ENCODE measurements around the gene SLC16A9.

The SLC16A9 gene

GRCh38 chr10:59720377-59720776 lies 10.7 kb upstream of the SLC16A9 start:
- no peak for DNase-seq (ENCODE audit: low read depth in 2 of 3, low spot score in 2 of 3)

DNA sequence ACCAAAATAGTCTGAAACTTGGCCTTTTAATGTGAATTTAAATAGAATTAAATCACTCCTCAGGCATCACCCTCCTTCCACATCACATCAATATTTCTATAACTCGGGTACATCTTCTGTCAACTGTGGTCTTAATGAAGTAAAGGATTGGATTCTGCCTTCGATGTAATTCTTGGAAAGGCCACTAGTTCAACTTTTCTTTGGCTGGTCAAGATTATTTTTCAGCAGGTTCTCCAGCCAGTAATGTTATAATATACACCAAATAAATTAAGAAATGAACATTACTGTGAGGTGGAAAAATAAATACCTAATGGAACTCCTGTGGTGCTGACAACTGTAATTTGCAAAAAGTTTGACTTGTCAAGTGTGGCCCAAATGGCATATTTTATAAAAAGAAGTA lies 9.7 kb upstream of the SLC16A9 start:
- DNase-seq (ENCODE audit: low read depth in 2 of 3, low spot score in 2 of 3), result no peak

DNA sequence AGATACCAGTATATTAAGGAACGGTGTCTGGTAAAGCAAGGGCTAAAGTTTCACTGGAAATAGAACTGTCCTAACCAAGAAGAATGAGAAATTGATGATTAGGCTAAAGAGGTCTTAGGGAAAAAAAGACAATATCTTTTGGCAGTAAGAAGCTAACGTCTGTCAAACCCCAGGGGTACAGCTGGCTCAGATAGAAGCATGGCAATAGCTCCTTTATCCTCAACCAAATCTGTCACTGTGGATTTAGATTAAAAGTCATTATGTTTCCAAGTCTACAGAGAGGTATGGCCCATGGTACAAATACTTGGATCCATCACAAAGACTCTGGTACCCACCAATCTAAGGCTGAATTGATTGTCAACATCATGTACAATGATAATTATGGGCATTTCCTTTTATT lies 8.6 kb upstream of the SLC16A9 start:
- DNase-seq (ENCODE audit: low read depth in 2 of 3, low spot score in 2 of 3), result no peak

- DNase-seq (ENCODE audit: low read depth in 2 of 3, low spot score in 2 of 3), result no peak
Measured at GRCh38 chr10:59713196-59713821, 3.7 kb upstream of the SLC16A9 start.

DNA sequence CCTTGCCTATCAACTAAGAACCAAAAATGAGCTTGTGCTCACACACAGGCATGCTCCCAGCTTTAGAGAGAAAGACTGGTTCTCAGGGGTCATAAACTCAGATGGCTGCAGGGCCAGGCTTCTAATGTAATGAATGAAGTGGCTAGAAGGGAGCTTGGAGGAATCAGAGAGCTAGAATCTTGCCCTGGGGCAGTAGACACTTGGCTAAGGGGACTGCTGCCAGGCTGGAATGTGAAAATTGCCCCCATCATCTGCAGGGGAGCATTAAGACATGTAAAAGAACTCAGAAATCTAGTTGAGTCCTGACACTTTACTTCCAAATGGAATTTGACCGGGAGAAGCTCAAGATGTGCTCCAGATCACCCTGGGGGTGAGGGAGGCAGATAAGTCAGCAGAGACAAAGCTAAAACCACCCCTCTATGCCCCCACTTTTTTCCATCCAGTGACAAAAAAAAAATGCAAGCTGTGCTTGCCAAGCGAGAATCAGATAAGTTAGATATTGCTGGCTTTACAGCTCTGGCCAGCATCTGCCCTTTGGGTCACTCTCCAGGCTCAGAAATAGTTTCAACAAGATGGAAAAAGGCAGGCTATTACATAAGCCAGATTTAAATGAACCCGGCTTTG lies 2.3 kb upstream of the SLC16A9 start:
- DNase-seq (ENCODE audit: low read depth in 2 of 3, low spot score in 2 of 3), result no peak

DNA sequence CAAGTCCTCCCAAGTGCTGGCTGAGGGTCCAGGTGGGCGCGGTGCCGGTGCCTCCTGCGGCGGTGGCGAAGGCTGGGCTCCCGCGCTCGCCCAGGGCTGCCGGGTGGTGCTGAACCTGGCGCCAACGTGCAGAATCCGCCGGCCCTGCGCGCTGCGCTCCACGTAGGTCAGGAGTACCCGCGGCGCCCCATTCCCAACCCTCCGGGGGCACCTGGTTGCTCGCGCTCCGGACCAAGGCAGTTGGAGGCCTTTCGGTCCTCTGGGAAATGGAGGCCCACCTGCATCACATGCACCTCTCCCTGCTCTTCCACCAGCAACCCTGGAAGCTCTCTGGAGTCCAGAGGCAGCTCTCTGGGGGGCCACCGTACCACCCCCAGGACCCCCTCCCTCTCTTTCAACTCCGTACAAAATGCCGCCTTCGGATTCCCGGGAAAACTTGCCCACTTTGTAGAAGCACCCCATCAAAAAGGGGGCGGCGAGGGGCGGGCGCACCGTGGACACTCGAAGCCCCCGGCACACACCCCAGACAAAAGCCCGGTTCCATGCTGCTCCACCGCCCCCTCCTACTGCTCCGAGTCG lies 745 bp downstream of the SLC16A9 start:
- DNase-seq (ENCODE audit: low read depth in 2 of 3, low spot score in 2 of 3), result no peak

- no peak for DNase-seq (ENCODE audit: low read depth in 2 of 3, low spot score in 2 of 3)
Measured at GRCh38 chr10:59706851-59707797, 2.5 kb downstream of the SLC16A9 start.

DNA sequence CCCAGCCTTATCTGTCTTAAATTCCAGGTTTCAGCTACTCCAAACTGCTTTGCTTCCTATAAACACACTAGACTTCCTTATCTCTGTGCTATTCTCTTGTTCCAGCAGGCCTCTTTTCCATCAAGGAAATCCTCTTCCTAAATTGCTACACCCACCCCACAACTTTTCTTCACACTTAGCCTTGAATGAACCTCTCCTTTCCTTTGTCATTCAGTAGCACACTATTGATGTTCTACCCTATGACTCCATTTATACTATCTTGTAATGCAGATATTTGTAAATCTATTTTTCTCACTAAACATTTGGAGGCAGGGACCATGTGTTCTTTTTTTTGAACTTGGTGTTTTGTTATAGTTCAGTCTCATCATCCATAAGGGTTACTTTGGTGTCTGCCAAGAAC lies 3.7 kb downstream of the SLC16A9 start:
- DNase-seq (ENCODE audit: low read depth in 2 of 3, low spot score in 2 of 3), result no peak

GRCh38 chr10:59704630-59705029 lies 5.0 kb downstream of the SLC16A9 start:
- no peak for DNase-seq (ENCODE audit: low read depth in 2 of 3, low spot score in 2 of 3)

DNA sequence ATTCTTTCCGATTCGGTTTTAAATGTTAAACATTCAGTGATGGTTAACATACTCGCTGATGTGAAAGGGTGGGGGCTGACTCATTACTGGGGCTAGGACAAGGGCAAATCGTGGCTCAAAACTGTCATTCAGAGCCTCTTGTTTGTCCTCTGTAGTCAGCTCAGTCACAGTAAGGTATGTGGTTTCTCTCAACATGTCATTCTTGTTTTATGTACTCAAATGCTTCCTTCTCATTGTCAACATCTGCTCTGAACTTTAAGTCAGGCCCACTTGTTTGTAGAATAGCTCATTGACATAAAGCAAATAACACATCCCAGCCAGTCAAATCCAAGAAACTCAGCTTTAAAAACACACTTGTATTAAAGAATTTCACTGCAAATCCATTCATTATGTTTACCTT lies 7.3 kb downstream of the SLC16A9 start:
- DNase-seq (ENCODE audit: low read depth in 2 of 3, low spot score in 2 of 3), result no peak

DNA sequence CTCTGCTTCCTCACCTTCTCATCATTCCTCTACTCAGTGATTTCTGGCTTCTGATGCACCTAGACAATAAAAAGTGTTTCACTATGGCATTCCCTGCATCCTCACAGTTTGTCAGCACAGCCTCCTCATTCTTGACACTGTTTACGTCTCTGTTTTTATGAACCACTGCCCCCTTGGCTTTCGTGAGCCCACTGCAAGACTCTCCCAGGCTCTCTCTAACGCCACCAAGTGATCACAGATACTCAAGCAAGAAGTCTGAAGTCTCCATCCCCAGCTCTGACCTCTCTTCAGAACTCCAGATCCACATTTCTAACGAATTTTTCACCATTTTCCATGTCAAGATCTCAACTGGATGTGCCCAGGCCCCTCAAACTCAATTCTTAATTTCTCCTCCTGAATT lies 8.9 kb downstream of the SLC16A9 start:
- DNase-seq (ENCODE audit: low read depth in 2 of 3, low spot score in 2 of 3), result no peak

DNA sequence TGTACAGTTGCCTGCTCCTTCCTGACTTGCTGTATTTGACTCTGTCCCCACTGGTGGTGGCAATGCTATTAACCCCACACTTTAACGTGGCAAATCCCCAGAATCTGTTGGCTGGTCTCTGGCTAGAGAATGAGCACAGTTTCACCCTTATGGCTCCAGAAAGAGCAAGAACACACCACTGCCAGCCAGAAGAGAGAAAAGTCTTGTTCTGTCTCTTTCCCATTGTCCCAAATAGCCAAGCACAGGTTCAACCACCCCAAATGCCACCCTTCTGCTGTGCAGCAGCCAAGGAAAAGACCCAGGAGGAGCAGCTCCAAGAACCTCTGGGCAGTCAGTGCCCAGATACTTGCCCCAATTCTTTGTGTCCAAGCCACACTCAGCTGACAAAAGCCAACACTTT lies 11.3 kb downstream of the SLC16A9 start:
- no peak for DNase-seq (ENCODE audit: low read depth in 2 of 3, low spot score in 2 of 3)

GRCh38 chr10:59695637-59696036 lies 14.0 kb downstream of the SLC16A9 start:
- DNase-seq (ENCODE audit: low read depth in 2 of 3, low spot score in 2 of 3), result no peak

- DNase-seq (ENCODE audit: low read depth in 2 of 3, low spot score in 2 of 3), result no peak
Measured at GRCh38 chr10:59694936-59695335, 14.7 kb downstream of the SLC16A9 start.

DNA sequence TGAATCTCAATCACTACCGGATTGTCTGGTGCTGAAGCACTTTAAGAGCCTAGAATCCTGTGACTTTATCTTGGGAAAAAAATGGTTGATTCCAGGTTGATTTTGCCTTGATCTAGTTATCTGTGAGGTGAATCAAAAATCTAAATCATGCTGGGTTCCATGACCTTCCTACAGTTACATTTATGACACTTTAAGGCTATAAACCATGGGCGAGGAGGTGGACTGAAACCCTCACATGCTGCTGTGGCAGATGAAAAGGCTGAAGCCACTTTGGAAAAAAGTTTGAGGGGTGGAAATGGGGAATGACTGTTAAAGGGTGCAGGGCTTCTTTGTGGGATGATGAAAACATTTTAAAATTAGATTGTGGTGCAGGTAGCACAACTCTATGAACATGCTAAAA lies 17.5 kb downstream of the SLC16A9 start:
- DNase-seq (ENCODE audit: low read depth in 2 of 3, low spot score in 2 of 3), result no peak

DNA sequence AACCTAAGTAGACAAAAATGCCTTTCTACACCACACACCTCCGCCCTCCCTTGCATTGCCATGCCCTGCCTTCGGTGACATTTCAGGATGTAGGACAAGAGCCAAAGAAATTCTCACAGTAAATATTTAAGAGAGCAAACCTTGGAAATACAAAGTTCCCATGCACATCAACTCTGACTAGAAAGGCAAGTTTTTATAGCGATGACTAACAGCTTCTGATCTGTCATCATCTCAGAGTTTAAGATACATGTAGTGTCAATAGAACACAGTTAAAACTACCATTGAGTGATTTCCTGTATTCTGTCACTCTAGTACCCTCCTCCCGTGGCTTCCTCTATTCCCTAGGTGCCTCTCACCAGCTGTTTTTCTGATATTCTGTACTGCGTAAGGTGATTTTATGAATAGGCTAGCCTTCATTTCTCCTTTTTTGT lies 20.7 kb downstream of the SLC16A9 start:
- DNase-seq (ENCODE audit: low read depth in 2 of 3, low spot score in 2 of 3), result no peak

- DNase-seq (ENCODE audit: low read depth in 2 of 3, low spot score in 2 of 3), result no peak
Measured at GRCh38 chr10:59687657-59688056, 22.0 kb downstream of the SLC16A9 start.

DNA sequence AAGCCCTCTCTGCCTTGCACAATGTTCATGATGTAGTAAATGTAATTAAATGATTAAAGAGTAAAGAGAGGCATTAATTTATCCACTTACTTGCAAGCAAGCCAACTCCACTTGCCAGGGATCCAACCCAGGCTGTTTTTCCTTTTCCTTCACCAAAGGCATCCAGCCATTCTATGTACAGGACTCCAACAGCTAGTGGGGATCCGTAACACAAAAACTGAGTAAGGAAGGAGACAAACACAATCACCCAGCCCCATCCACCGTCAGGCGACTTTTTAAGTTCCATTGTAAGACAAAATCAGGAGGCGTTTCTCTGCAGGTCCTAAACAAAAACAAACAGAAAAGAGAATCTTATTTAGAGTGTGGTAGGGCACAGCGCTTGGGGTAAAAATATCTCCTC lies 25.6 kb downstream of the SLC16A9 start:
- DNase-seq (ENCODE audit: low read depth in 2 of 3, low spot score in 2 of 3), result no peak

- no peak for DNase-seq (ENCODE audit: low read depth in 2 of 3, low spot score in 2 of 3)
Measured at GRCh38 chr10:59682986-59683937, 26.4 kb downstream of the SLC16A9 start.

DNA sequence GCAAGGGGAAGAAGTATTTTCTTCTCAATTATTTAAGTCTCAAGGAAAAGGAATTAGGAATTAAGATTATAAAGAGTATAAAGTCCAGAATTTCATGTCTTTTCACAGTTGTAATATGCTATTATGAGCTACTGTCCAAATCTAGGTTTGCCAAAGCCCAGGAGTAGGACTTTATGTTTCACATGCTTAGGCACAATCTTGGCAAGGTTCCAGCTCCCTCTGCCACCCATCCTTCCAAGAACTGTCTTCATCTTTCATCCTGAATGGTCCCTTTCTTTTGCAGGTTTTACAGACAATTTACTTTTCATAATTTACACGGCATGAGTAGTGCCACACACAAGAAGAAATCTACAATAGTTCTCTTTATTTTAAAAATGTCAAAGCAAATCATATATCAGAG lies 29.5 kb downstream of the SLC16A9 start:
- no peak for DNase-seq (ENCODE audit: low read depth in 2 of 3, low spot score in 2 of 3)

- DNase-seq (ENCODE audit: low read depth in 2 of 3, low spot score in 2 of 3), result no peak
Measured at GRCh38 chr10:59678884-59679301, 30.8 kb downstream of the SLC16A9 start.
